Measurements from ENCODE around the gene KDM3B.
"Not testable (repeated sequence)": the region's sequence is repeated elsewhere in the genome, so short reads cannot be mapped to it uniquely, and the experiment has no call there.

The KDM3B gene, protein sequence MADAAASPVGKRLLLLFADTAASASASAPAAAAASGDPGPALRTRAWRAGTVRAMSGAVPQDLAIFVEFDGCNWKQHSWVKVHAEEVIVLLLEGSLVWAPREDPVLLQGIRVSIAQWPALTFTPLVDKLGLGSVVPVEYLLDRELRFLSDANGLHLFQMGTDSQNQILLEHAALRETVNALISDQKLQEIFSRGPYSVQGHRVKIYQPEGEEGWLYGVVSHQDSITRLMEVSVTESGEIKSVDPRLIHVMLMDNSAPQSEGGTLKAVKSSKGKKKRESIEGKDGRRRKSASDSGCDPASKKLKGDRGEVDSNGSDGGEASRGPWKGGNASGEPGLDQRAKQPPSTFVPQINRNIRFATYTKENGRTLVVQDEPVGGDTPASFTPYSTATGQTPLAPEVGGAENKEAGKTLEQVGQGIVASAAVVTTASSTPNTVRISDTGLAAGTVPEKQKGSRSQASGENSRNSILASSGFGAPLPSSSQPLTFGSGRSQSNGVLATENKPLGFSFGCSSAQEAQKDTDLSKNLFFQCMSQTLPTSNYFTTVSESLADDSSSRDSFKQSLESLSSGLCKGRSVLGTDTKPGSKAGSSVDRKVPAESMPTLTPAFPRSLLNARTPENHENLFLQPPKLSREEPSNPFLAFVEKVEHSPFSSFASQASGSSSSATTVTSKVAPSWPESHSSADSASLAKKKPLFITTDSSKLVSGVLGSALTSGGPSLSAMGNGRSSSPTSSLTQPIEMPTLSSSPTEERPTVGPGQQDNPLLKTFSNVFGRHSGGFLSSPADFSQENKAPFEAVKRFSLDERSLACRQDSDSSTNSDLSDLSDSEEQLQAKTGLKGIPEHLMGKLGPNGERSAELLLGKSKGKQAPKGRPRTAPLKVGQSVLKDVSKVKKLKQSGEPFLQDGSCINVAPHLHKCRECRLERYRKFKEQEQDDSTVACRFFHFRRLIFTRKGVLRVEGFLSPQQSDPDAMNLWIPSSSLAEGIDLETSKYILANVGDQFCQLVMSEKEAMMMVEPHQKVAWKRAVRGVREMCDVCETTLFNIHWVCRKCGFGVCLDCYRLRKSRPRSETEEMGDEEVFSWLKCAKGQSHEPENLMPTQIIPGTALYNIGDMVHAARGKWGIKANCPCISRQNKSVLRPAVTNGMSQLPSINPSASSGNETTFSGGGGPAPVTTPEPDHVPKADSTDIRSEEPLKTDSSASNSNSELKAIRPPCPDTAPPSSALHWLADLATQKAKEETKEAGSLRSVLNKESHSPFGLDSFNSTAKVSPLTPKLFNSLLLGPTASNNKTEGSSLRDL (N-terminal part only)

DNA sequence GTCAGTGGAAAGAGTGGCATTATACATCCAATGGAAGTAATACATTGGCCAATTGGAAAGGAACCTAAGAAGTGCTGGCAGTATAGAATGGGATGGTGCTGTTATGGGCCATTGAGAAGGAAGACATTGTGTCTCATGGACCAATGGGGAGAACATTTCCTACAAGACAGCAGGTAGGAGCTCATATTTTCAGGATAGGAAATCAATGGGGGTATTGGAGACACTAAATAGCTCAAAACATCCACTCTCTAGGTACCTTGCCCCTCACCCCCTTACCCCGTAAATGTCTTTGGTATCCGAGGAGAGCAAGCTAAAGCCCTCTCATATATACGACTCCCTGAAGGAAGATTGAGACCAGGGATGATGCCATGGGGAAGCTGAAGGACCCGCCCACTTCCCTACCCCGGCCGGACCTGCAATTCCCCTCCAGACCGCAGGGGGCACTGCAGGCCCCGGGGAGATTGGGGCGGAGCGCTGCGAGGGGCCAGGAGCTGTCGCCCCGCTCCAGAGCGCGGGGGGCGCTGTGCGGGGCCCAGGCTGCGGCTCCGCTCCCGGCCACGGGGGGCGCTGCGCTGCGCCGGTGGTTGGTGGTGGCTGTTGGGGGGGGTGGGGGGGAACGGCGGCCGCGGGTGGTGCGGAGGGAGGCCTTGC, at the start of gene KDM3B:
KDM3B (plus strand) TSS at position 615 of the 651 bp plus-strand sequence. CDS start 111 bp downstream, outside the sequence.
- DNase-seq, result peak; percentile 69

DNA sequence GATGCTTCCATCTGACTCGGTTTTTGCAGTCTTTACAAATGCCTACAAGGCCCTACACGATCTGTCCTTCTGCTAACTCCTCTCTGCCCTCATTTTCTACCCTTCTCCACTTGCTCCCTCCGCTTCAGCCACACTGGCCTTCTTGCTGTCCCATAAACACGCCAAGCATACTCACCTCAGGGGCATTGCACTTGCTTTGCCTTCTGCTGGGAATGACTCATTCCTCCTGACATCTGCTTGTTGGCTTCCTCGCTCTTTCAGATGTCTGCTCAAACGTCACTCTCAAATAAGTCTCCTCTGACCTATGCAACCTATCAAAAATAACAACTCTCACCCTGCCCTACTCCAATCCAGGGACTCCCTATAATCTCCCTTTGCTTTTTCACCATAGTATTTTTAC, 49.1 kb upstream of the KDM3B start:
- no peak for DNase-seq

DNA sequence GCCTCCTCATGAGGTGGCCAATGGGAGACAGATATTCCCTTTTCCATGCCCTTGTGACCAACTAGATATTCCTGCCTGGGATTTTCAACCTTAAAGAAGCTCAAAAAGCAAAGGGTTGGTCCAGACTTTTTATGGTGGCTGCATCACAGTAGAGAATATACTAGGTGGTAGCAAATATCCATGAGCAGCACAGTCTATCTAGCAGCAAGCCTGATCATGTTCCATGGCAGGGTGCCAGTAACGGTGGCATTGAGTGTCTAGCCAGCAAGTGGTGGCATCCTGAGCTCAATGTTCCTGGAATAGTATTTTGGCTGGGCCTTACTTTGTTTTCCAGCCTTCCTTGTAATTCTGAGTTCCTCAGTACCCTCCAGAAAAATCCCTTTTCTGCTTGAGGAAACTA, 46.7 kb upstream of the KDM3B start:
- no peak for DNase-seq

DNA sequence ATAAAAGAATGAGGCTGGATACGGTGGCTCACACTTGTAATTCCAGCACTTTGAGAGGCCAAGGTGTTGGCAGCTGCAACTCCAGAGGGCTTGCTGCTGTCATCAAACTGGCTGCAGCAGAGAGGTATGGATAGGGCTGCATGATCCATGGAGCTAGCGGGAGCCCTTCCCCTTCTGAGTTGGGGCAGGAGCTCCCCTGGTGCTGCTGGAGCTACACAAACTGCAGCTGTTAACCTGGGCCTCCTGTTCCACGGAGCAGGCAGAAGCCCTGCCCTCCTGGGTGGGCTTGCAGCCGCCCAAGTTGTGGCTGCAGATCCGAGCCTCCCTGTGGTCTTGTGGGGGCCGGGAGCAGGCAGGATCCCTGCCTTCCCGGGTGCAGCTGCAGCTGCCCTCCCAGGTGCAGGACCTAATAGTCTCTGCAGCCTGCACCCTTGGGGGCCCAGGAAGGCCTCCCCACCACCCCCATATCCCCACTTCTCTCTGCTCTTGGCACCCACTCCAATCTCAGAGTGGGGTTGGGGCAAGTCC, 36.7 kb upstream of the KDM3B start:
- no peak for DNase-seq

DNA sequence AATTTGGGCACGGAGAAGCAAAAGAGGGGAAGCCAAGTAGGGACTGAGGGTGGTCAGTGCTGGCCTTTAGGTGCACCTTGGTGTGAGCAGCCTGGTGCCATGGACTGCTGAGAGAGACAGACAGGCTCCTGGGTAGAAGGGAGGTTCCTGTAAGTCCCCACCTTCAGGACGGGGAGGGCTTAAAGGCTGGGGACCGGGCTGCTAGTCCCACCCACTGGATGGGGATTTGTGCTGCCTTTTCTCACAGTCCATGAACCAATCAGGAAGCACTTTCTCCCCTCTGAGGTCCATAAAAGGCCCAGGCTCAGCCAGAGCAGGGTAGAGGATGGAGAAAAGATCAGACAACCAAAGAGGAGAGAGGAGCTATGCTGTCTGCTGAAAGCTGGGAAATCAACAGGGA, 36.1 kb upstream of the KDM3B start:
- no peak for DNase-seq

DNA sequence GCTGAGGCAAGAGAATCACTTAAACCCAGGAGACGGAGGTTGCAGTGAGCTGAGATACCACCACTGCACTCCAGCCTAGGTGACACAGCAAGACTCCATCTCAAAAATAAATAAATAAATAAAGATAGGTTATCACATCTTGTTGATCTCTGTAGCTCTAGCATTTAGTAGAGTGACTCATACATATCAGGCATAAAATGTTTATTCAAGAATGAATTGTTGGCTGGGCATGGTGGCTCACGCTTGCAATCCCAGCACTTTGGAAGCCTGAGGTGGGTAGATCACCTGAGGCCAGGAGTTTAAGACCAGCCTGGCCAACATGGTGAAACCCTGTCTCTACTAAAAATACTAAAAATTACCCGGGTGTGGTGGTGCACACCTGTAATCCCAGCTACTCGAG, 34.3 kb upstream of the KDM3B start:
- DNase-seq, result not testable (repeated sequence)

DNA sequence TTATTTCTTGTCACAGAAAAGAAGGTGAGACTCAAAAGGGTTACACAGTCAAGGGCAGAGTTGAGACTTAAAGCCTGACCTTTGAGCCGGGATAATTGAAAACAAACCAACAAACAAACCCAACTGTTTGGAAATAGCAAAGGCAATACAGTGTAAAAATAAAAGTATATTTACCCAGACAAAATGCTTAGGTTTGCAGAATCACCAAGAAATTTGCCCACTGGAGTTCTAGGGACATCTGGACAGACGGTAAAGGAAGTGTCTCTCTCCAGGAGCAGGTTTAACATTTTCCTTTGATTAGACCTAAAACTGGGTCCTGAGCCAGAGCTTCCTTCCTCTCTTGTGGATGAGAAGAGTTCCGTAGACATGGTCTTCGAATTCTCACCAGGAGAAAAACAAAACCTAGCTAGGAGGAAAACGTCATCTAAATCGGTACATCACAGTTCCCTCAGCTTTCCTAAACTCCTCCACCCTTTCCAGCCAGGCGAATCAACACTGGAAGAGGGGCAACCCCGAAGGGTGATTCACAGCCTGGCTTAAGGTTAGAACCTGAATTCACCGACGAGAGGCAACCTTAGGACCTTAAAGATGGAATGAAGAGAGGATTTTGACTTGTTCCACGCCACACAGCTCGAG, 21.6 kb upstream of the KDM3B start:
- no peak for DNase-seq

DNA sequence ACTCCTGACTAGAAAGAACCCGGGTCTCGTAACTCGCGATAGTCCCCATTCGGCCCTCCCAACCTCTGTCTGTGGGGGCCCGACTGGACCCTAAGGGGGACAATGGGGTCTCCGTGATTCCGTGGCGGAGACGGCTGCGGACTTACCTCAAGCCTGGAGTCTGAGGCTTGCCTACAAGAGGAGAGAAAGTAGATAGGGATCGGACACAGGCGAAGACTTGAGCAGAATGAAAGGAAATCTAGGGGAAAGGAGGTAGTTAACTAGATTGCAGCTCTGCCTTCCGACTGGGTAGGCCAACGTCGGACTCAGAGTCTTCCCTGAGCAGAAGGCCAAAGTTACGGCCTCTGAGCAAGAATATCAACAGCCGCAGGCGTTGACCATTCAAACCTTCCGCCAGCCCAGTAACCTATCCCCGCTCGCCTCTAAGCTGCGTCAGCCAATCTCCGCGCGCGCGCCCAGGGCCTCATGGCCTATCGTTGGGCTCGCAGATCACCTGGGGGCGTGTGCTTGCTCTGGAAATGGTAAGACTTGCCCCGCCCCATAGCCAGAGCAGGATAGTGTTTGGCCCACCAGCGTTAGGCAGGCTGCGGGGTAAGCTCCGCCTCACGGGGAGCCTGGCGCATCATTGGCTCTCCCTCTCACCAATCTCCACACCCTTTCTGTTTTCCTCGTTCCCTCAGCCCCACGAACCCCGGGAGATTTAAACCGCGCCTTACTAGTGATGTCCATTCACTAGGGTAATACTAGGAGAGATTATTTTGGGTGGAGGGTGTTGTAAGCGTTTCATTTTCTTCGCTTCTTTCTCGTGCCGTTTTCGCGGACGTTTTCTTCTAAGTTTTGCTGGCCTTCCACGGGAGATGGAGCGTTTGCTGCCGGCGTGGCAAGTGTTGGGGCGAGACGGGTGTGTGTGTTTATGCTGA, 20.8 kb upstream of the KDM3B start, which contains the start of gene CDC25C:
CDC25C (minus strand) TSS at position 356 of the 920 bp plus-strand sequence. CDS start 624 bp downstream, outside the sequence.
- DNase-seq, result peak; percentile 99

DNA sequence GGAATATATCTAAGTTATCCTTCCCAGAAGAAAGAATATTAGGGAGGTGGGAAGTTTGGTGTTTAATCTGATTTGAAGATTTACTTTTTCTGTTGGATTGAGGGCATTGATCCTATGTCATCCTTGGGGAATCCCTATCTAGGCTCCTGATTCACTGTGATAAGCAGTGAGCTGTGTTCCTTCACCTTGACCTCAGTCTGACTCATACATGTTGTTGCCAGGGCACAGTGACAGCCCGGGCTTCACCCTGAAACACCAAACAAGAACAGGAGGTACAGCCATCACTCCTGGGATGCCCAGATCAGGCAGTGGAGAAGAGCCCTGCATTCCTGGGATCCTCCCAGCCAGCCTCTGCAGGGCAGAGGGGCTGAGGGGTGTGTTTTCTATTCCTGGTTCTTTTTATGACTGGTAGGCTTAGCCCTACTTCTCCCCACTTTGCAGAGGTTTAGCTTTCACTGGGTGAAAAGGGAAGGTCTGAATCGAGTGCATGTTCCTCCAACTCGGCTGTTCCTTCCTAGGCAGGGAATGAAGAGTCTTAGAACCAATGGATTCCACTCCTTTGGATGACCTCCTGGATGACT, 17.5 kb upstream of the KDM3B start:
- DNase-seq, result peak; percentile 25

DNA sequence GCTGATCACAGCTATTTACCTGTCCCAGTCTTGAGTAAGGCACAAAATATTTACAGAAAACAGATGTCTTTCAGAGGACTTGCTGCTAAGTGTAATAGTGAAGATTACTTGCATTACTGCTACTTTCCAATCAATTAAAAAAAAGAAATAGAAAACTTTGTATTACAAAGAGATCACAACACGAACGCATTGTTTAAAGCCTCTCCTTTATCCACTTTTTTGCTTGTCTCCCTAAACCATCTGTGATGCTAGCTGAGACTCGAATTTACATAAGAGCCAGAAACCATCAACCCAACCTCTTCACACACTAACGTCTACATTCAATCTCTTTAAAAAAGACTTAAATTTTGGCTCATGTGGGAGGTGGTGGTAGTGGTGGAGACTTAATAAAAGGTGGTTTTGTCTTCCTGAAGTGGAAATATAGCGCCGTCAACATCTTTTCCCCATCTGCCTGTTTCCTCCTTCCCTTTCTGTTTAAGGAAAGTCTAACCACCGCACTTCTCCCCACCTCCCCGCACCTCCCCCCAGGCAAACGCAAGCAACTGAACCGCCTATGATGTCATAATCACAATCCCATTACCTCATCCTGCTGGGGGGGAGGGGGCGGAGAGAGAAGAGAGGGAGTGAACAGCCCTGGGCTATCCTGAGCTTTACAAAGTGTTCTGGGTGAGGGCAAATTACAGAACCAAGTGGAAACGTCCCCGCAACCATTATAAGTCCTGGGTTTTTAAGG, 15.4 kb upstream of the KDM3B start:
- peak; percentile 73 for DNase-seq

DNA sequence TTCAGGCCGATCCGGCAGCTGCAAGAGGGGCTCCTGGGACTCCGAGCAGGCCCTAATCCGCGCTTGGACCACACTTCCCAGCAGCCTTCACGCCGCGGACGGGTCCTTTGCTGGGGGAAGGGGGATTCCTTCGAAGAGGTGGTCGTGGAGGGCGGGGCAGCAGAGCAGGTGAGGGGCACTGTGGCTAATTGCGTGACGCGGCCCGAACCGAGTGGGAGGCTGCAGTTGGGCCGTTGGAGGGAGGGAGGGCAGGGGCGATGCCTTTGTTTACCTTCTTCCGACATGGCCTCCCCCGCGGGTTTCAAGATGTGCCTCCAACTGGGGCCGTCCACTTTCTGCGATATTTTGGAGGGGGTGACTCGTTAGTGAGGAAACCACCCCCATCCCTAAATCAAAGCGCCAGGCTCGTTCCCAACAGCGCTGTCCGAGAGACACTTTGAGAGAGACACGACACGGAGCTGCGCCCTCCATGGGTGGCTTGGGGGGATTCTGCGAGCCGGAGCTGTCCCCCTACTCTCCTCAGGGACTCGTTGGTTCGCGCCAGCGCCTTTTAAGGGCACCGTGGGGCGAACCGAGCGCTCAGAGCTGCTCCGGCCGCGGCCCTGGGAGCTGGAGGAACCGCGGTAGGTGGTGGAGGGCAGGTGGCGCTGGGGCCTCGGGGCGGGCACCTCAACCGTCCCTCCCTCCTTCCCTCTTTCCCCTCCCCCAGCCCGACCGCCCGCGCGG, 14.6 kb upstream of the KDM3B start, which contains the start of gene FAM53C:
FAM53C (plus strand) TSS at position 582 of the 726 bp plus-strand sequence. CDS start 3,070 bp downstream, outside the sequence.
- peak; percentile 81 for DNase-seq

DNA sequence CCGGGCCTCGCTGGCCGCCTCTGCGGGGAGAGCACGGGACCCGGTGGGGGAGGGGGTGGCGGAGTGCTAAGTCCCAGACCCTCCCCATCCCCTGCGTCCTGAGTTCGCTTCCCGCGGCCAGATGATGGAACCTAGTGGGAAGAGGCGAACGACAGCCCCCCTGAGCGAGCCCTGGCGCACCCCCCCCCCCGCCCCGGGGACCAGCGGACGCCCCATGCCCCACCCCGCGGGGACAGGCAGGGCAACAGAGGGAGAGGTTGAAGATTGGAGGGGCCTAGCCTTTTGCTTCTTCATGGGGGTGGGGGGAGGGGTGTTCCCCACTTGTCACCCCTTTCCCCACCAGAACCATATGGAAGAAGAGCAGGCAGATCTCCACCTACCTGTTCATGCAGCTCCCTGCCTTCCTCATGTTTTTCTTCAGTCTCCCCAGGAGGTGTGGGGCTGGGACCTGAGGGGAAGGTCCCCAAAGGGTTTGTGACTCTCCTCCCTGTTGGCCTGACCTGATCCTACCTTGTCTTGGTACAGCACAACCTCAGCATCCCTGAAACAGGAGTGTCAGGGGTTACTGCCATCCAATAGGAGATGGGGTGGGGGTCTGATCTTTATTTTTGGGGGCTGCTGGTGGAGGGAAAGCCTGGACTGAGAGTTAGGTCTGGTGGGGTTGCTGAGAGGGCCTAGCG, 13.9 kb upstream of the KDM3B start:
- no peak for DNase-seq

DNA sequence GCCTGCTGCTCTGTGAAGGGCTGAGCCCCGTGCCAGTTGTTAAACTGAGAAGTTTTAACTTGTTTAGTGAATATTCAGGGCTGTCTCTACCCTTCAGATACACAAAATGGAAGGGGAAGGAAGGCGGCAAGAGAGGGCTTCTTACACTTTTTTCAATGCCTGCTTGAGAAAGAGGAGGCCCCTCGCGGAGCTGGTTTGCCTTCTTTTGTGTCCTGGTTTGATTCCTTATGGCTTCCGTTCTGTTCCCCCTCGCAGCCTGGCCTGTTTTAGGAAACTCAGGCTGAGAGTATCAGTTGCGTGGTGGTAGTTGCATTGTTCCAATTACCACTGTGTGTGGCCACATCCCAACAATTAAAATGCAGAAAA, 13.4 kb upstream of the KDM3B start:
- DNase-seq, result no peak

DNA sequence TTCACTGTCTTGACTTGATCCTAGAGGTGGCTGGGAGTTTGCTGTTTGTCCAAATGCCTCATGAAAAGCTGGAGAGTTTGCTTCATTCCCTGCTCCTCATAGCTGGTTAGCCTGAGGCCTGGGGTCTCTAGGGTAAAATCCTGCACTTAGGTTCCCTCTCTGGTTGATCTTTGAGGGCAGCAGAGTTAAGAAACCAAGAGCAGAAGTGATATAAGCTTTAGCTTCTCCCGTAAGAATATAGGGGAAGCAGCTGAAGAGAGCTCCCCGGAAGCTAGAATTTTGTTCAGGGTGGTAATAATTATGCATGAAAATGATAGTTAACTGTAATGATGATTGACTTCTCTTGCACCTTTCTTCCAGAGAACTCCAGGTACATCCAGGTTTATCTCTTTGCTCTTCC, 13.0 kb upstream of the KDM3B start:
- DNase-seq, result no peak

DNA sequence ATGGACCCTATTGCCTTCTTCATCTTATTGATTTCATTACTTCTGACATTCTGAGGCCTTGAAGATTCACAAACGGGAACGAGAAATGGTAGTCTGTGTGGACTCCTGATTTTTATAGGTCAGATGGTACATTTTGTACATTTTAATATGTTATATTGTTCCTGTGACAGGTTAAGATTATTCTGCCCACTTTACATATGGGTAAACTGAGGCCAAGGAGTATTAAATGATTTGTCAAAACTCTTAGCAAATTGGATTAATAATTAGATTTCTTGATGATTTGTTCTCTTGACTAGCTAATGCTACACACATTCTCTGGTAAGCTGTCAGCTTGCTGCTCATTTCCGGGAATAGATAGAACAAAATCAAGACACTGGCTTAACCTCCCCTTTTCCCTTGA, 12.5 kb upstream of the KDM3B start:
- no peak for DNase-seq

DNA sequence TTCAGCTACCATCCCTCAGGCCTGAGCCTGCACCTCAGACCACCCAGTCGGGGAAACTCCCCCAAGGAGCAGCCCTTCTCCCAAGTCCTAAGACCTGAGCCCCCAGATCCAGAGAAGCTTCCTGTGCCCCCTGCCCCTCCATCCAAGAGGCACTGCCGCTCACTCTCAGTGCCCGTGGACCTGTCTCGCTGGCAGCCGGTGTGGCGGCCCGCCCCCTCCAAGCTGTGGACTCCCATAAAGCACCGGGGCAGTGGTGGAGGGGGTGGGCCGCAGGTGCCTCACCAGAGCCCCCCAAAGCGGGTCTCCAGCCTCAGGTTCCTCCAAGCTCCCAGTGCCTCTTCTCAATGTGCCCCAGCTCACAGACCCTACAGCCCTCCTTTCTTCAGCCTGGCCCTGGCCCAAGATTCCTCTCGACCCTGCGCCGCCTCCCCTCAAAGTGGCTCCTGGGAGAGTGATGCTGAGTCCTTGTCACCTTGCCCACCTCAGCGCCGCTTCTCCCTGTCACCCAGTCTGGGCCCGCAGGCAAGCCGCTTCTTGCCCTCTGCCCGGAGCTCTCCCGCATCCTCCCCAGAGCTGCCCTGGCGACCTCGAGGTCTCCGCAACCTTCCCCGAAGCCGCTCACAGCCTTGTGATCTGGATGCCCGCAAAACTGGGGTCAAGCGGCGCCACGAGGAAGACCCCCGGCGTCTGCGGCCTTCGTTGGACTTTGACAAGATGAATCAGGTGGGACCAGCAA, 7.4 kb upstream of the KDM3B start:
- no peak for DNase-seq

DNA sequence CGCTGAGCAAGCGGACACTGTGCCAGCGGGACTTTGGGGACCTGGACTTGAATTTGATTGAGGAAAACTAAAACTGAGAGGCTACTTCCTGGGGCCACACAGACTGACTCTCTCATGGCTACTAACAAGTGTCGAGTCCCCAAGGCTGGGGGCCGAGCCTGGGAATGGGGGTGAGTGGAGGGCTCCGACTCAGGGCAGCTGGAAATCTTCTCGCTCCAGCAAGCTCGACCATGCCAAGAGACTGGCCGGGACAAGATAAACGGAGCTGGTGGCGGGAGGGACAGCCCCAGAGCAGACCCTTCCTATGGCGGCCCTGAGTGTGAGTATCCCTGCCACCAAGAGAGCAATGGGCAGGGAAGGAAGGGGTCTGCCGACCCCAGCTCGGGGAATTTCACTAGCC, 5.6 kb upstream of the KDM3B start:
- DNase-seq, result no peak
